GM18507 (cell line): Measurements from ENCODE around the gene ATM.

ENCODE experiments used
- DNase-seq: peaks from one replicate; pipeline ENCODE4 v3.0.0; 2011; ENCODE audit warnings: low read depth; ENCODE audit not compliant: insufficient read length; ENCODE audit errors: extremely low spot score
- FAIRE-seq: peaks from 2 replicates; lab custom pipeline; 2011; peaks lifted over from hg19 to GRCh38; lab: Jason Lieb, UNC

The ATM gene

GRCh38 chr11:108222574-108223347 lies at the start of gene ATM, which contains the start of gene NPAT:
Gene ATM, plus strand, starts transcription at chr11:108223067. Its CDS starts 4,558 bp downstream, at chr11:108227625.
Gene NPAT, minus strand, starts transcription at chr11:108222638. Its CDS starts 102 bp downstream, at chr11:108222536.
- FAIRE-seq (peak; percentile 98), DNase-seq (peak; percentile 83)

DNA sequence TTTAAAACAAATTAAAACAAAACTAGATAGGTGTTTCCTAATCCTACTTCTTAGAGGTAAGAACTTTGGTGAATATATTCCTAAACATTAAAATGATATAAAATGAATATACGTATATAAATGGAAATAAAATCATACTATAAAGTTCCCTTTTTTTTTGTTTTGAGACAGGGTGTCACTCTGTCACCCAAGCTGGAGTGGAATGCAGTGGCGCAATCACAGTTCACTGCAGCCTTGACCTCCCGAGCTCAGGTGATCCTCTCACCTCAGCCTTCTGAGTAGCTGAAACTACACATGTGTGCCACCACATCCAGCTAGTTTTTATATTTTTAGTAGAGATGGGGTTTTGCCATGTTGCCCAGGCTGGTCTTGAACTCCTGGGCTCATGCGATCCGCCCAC lies 45.3 kb upstream of the ATM start:
- FAIRE-seq, result no peak
- no peak for DNase-seq

DNA sequence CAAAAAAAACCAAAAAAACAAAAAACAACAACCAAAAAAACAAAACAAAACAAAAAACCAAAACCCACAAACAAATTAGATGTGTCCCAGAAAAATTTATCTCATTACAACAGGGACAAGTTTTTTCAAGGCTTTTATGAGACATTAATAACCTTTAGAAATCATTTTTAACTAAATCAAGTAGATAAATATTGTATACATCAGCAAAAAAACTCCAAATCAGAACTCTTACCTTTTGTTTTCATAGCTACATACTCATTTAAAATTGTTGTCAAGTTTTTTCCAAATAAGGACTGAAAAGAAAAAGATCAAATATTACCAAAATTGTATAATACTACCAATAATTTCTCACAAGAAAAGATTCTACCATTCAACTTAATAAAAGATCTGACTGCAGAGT lies 29.1 kb upstream of the ATM start:
- DNase-seq (no peak), FAIRE-seq (no peak)

- peak; percentile 11 for DNase-seq
- FAIRE-seq, result peak; percentile 89
Observed at GRCh38 chr11:108196901-108197300, 26.0 kb upstream of the ATM start.

- FAIRE-seq (peak; percentile 66), DNase-seq (no peak)
Observed at GRCh38 chr11:108197351-108197750, 25.5 kb upstream of the ATM start.

- DNase-seq, result no peak
- no peak for FAIRE-seq
Observed at GRCh38 chr11:108198833-108199232, 24.0 kb upstream of the ATM start.

DNA sequence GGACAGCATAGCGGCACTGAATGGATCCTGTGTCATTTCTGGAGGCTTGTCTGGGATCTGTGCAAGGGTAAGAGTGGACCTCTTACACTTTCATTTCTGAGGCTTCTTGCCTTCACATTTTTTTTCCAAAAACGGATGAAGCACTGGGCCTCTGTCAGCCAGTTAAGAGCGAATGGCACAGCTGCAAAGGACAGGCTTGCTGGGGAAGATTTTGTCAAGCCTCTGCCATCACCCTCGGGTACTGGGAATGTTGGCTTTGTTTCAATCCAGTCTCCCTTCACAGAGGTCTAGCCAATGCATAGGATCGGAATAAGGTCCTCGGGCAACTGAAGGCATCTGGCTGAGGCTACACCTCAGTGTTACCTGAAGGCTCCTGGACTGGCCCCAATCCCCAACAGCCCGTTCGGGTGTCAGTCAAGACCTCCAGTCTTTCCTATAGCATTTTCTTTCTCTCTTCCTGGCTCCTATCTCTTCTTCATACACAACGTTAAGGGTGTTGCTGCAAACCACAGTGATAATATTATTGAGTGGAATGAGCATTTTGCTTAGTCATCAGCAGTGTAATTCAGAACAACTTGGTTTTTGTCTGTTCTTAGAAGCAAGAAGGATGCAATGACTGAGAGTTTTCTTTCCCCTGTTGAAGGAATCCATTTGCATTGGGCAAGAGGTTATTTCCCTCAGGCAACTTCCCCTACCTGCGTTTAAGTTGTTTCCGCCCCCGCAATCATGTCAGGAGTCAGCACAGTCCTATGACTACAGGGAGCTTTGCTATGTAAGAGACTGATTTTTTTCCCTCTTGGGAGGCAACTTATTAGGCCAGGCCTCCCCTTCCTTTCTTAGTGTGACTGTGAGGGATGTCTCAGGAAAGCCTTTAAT lies 23.2 kb upstream of the ATM start:
- no peak for DNase-seq
- peak; percentile 81 for FAIRE-seq

DNA sequence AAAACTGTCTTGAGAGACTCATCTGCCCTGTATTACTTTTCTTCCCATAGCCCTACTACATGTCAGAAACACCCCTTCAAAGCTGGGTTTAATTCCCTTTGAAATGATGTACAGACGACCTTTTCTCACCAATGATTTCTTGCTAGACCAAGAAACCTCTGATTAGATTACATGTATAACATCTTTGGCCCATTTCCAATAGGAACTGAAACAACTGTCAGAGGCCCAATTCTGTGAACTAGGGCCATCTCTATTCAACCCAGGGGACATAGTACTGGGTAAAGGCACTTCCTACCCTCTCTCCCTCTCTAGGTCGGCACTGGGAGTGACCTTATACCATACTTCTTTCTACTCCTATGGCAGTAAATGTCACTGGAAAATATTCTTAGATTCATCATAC lies 19.8 kb upstream of the ATM start:
- no peak for FAIRE-seq
- no peak for DNase-seq

DNA sequence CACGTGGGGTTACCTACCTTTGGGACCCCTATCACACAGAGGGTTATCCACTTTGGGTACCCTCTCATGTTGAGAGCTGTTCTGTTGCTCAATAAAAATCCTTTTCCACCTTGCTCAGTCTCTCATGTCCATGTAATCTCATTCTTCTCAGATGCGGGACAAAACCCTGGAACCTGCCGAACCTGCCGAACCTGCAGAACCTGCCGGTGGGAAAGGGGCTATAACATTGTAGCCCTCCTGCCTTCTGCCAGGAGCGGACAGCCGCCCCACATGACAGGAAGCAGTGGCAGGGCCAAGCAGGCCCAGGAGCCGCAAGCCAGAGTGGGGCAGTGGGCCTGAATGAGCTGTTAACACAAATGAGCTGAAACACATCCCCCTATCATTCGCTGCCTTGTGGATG lies 18.5 kb upstream of the ATM start:
- FAIRE-seq (no peak), DNase-seq (no peak)

GRCh38 chr11:108204929-108205499 lies 17.9 kb upstream of the ATM start:
- no peak for FAIRE-seq
- no peak for DNase-seq

GRCh38 chr11:108206171-108206570 lies 16.7 kb upstream of the ATM start:
- FAIRE-seq (no peak), DNase-seq (no peak)

DNA sequence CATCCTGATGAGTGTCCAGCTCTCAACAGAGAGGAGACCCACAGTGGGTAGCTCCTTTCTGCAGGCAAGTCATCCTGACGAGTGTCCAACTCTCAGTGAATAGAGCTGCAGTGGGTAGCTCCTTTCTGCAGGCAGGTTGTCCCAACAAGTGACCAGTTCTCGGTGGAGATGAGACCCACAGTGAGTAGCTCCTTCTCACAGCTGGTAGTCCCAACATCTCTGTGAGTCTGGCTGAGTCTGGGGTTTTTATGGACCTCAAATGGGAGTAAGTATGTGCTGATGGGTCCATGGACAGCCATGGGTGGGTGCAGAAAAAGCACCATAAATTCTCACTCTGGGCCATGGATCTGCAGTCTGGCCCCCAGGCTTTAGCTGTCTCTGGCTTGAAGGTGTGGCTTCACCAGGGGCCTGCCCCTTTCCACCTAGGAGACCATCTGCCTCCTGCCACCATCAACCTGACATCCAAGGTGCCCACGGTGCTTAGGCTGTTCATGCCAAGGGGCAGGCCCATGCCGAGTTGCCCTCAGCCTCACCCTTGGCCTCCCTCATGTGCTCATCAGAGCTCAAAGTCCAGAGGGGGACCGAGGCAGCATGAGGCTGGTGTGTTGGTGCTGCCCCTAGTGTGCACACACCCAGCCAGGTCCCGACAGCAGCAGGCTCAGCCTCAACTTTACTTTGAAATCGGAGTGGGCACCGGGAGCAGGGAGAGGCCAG lies 15.7 kb upstream of the ATM start:
- no peak for DNase-seq
- no peak for FAIRE-seq

- DNase-seq (no peak), FAIRE-seq (no peak)
Observed at GRCh38 chr11:108207683-108208060, 15.2 kb upstream of the ATM start.

DNA sequence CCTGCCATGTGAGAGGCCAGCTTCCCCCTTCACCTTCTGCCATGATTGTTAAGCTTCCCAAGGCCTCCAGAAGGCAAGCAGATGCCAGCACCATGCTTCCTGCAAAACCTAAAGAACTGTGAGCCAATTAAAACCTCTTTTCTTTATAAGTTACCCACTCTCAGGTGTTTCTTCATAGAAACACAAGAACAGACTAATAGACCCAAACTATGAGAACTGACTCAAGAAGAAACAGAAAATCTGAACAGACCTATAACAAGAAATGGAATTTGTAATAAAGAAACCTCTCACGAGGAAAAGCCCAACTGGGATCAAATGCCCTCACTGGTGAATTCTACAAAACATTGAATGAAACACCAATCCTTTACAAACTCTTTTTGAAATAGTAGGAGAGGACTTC lies 12.4 kb upstream of the ATM start:
- DNase-seq (no peak), FAIRE-seq (no peak)

- FAIRE-seq (no peak), DNase-seq (no peak)
Observed at GRCh38 chr11:108213784-108214183, 9.1 kb upstream of the ATM start.

DNA sequence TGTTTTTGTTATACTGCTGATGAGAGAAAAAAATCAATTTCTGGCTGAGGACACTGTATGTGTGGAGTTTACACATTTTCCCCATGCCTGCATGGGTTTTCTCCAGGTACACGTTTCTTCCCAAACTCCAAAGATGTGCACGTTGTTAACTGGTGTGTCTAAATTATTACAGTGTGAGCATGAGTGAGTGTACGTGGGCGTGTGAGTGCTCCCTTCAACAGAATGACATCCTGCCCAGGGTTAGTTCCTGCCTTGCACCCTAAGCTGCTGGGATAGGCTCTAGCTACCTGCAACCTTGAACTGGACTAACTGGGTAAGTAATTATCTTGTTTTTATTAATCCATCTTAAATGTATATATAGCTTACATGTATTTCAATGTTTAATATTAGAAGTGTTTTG lies 5.9 kb upstream of the ATM start:
- no peak for FAIRE-seq
- DNase-seq, result no peak

DNA sequence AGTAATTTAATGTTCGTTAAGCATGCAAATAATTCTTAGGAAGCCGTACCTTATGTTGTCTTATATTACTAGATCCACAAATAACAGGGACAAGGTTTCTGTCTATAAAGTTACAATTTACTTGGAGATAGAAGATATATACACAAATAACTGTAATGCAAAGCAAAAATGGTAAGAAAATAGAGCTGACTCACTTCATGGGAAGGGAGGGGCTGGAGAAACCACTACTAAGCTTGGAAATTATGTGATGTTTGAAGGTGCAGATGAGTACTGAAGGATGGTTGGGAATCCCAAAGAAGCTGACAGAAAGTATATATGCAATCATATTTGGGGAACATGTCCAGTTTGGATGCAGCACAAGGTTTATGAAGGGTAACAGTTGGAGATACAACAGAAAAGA lies 4.4 kb upstream of the ATM start:
- FAIRE-seq, result no peak
- no peak for DNase-seq

DNA sequence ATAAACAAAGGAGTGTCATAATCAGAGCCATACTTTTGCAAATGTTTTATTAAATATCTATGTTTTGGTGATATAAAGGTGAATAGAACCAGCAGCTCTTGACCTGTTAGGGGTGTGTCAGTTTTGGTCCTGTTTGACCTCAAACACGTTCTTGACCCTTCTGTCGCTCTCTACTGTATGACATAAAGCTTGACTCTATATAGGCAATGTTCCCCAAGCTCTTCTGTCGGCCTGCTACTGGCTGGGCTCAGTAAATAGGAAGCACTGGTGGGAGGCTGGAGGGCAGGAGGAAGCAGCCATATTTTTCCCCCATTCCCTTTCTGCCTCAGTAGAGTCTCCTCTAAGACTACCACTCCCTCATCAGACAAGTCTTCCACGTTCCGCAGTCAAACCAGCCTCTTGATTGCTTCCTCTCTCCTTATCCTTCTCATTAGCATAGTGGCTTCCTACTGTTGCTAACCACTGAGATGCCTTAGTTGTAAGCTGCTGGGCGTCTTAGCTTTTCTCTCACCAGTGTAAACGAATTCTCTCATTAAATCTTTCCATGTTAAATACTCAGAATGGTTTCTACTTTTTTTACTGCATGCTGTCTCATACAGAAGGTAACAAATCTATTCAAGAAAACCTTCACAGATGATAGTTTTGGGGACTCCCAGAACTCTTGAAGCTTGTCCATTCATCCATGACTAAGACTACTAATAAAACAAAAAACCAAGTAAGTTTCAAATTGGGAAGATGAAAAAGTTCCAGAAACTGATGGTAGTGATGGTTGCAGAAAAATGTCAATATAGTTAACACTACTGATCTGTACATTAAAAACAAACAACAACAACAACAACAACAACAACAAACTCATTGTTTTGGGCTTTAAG lies 3.7 kb upstream of the ATM start:
- DNase-seq (no peak), FAIRE-seq (no peak)
